Retina (tissue), 1 donor: ENCODE measurements around the gene MGRN1.
"Not testable (repeated sequence)": the region's sequence is repeated elsewhere in the genome, so short reads cannot be mapped to it uniquely, and the experiment has no call there.

Source experiments
- DNase-seq: peaks from one replicate; pipeline ENCODE4 v3.0.0-alpha.2; 2016

Gene MGRN1

GRCh38 chr16:4701791-4702465 lies 77.3 kb downstream of the MGRN1 start:
- no peak for DNase-seq

- DNase-seq, result no peak
Observed at GRCh38 chr16:4702466-4702808, 77.8 kb downstream of the MGRN1 start.

GRCh38 chr16:4703906-4704305 lies 79.3 kb downstream of the MGRN1 start:
- DNase-seq, result no peak

GRCh38 chr16:4704491-4704890 lies 79.9 kb downstream of the MGRN1 start:
- DNase-seq, result no peak

GRCh38 chr16:4704913-4705312 lies 80.3 kb downstream of the MGRN1 start:
- DNase-seq, result no peak

GRCh38 chr16:4706871-4707270 lies 82.2 kb downstream of the MGRN1 start:
- DNase-seq, result no peak

- DNase-seq, result no peak
Observed at GRCh38 chr16:4709481-4709880, 84.9 kb downstream of the MGRN1 start.

- DNase-seq, result no peak
Observed at GRCh38 chr16:4713663-4714501, 89.3 kb downstream of the MGRN1 start.

GRCh38 chr16:4714996-4715395 lies 90.4 kb downstream of the MGRN1 start:
- DNase-seq, result no peak

- DNase-seq, result no peak
Observed at GRCh38 chr16:4718466-4718865, 93.8 kb downstream of the MGRN1 start.

- no peak for DNase-seq
Observed at GRCh38 chr16:4723071-4723767, 98.6 kb downstream of the MGRN1 start.

GRCh38 chr16:4724661-4725270 lies 100.1 kb downstream of the MGRN1 start:
- DNase-seq, result no peak

GRCh38 chr16:4726616-4727015 lies 102.0 kb downstream of the MGRN1 start:
- no peak for DNase-seq

GRCh38 chr16:4728676-4729075 lies 104.0 kb downstream of the MGRN1 start:
- DNase-seq, result no peak

GRCh38 chr16:4729876-4730275 lies 105.2 kb downstream of the MGRN1 start:
- DNase-seq, result no peak

GRCh38 chr16:4733211-4733742 lies 108.7 kb downstream of the MGRN1 start:
- DNase-seq, result no peak

- no peak for DNase-seq
Observed at GRCh38 chr16:4733747-4734062, 109.1 kb downstream of the MGRN1 start.

GRCh38 chr16:4734063-4734729 lies 109.6 kb downstream of the MGRN1 start, which contains the start of the genes ANKS3 and DNAAF8:
Gene ANKS3, minus strand, starts transcription at chr16:4734271. Its CDS starts 4,122 bp downstream, at chr16:4730149.
Gene DNAAF8, plus strand, starts transcription at chr16:4734537. Its CDS starts 1,978 bp downstream, at chr16:4736515.
- peak; percentile 91 for DNase-seq

- DNase-seq, result peak; percentile 88
Observed at GRCh38 chr16:4734730-4735535, 110.3 kb downstream of the MGRN1 start.

GRCh38 chr16:4736546-4736945 lies 111.9 kb downstream of the MGRN1 start:
- no peak for DNase-seq

GRCh38 chr16:4737545-4737944 lies 112.9 kb downstream of the MGRN1 start:
- DNase-seq, result no peak

GRCh38 chr16:4738370-4738769 lies 113.7 kb downstream of the MGRN1 start:
- not testable (repeated sequence) for DNase-seq
